DND-41 (cell line): ENCODE data around the gene DIPK1C.

Experiments
- ATAC-seq: fragments of 200-7000 bp; cut with Tn5 transposase; 3 replicates; pipeline ENCODE4 v1.9.1; 2021; ENCODE audit warnings: low read depth; ENCODE audit not compliant: insufficient read depth
- DNase-seq: peaks from one replicate; pipeline ENCODE4 v3.0.0-alpha.2; 2020
- H2AFZ ChIP-seq: 2 replicates; pipeline ENCODE4 v1.6.0; 2012; ENCODE audit warnings: low read depth, low read length
- H3K27ac ChIP-seq: 2 replicates; pipeline ENCODE4 v1.5.1; 2012; ENCODE audit warnings: low read length, inconsistent platforms
- H3K27me3 ChIP-seq: fragments of 200-600 bp; sonication (generic); 2 replicates; pipeline ENCODE4 v1.6.0; 2012; ENCODE audit warnings: low read length, mild to moderate bottlenecking, inconsistent platforms; ENCODE audit not compliant: insufficient read depth, poor library complexity
- H3K36me3 ChIP-seq: 2 replicates; pipeline ENCODE4 v1.5.1; 2012; ENCODE audit warnings: low read length, inconsistent platforms; ENCODE audit not compliant: insufficient read depth
- H3K4me1 ChIP-seq: 2 replicates; pipeline ENCODE4 v1.5.1; 2012; ENCODE audit warnings: mild to moderate bottlenecking, low read length; ENCODE audit not compliant: insufficient read depth
- H3K4me2 ChIP-seq: 2 replicates; pipeline ENCODE4 v1.6.0; 2012; ENCODE audit warnings: mild to moderate bottlenecking, moderate library complexity, low read length, inconsistent platforms; ENCODE audit not compliant: insufficient read depth
- H3K4me3 ChIP-seq, 2 experiments: fragments of 200-600 bp in 1 of 2; shearing (Covaris generic) in 1 of 2; 2 replicates each; pipeline ENCODE4 v1.5.1; 2012 to 2016; ENCODE audit warnings: inconsistent platforms in 2 of 2, low read length in 2 of 2, mild to moderate bottlenecking in 2 of 2, low read depth in 1 of 2, moderate library complexity in 1 of 2
- H3K79me2 ChIP-seq: 2 replicates; pipeline ENCODE4 v1.6.0; 2012; ENCODE audit warnings: low read length, inconsistent platforms; ENCODE audit not compliant: insufficient read depth
- H3K9ac ChIP-seq: 2 replicates; pipeline ENCODE4 v1.6.0; 2012; ENCODE audit warnings: low read depth, mild to moderate bottlenecking, inconsistent platforms, low read length, moderate library complexity
- H3K9me3 ChIP-seq: 2 replicates; pipeline ENCODE4 v1.5.1; 2012; ENCODE audit warnings: low read length, moderate library complexity, mild to moderate bottlenecking, inconsistent platforms; ENCODE audit not compliant: insufficient read depth, severe bottlenecking
- H4K20me1 ChIP-seq: 2 replicates; pipeline ENCODE4 v1.6.0; 2012; ENCODE audit warnings: low read length; ENCODE audit not compliant: insufficient read depth
- EZH2 ChIP-seq: IDR thresholded peaks from 3 replicates; pipeline ENCODE4 v1.6.1; 2012; ENCODE audit warnings: borderline replicate concordance, low read depth, mild to moderate bottlenecking, moderate library complexity, low read length, inconsistent platforms; ENCODE audit not compliant: severe bottlenecking
- TF ChIP-seq, protein P1 (sequence below): IDR thresholded peaks from 2 replicates; pipeline ENCODE4 v1.5.1; 2012; ENCODE audit warnings: borderline replicate concordance, low read length, moderate library complexity, mild to moderate bottlenecking; ENCODE audit not compliant: poor library complexity, severe bottlenecking; ENCODE audit errors: extremely low read depth

Gene DIPK1C

GRCh38 chr18:74422541-74422940 lies 34.6 kb downstream of the DIPK1C start:
- Histone ChIP-seq H3K27ac (no peak overlapping the region), H3K4me1 (no peaks in the 10 kb centered on the region), H3K4me3 (no peak overlapping the region), H4K20me1 (no peaks in the 10 kb centered on the region), H2AFZ (no peak overlapping the region), H3K27me3 (peaks cover 2% of the 10 kb centered on the region), H3K79me2 (no peaks in the 10 kb centered on the region), H3K9me3 (no peaks in the 10 kb centered on the region), H3K4me2 (no peak overlapping the region), H3K36me3 (no peaks in the 10 kb centered on the region), H3K9ac (no peak overlapping the region)
- TF ChIP-seq, protein P1, sequence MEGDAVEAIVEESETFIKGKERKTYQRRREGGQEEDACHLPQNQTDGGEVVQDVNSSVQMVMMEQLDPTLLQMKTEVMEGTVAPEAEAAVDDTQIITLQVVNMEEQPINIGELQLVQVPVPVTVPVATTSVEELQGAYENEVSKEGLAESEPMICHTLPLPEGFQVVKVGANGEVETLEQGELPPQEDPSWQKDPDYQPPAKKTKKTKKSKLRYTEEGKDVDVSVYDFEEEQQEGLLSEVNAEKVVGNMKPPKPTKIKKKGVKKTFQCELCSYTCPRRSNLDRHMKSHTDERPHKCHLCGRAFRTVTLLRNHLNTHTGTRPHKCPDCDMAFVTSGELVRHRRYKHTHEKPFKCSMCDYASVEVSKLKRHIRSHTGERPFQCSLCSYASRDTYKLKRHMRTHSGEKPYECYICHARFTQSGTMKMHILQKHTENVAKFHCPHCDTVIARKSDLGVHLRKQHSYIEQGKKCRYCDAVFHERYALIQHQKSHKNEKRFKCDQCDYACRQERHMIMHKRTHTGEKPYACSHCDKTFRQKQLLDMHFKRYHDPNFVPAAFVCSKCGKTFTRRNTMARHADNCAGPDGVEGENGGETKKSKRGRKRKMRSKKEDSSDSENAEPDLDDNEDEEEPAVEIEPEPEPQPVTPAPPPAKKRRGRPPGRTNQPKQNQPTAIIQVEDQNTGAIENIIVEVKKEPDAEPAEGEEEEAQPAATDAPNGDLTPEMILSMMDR, result no peak
- no peak for TF ChIP-seq EZH2
- DNase-seq (no peak), ATAC-seq (no peak)

DNA sequence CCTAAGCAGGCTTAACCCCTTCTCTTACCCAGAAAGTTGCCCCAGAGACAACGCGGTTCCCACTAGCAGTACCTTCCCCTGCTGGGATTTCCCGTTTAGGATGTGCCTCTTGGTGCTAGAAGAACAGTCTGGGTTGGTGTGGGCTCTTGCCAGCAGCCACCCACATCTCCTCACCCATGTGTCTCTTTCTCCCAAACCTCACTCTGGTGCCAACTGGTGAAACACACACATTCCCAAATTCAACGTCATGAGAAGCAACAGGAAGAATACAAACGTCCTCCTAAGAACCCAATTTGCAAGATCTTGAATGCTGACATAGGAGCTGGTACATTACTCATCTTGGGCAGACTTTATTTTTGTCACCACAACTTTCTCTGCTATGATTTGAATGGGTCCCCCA lies 36.2 kb downstream of the DIPK1C start:
- H3K27me3 ChIP-seq, result no peaks in the 10 kb centered on the region
- H3K9me3 ChIP-seq, result no peaks in the 10 kb centered on the region
- H2AFZ ChIP-seq, result no peak overlapping the region
- H3K4me1 ChIP-seq, result no peaks in the 10 kb centered on the region
- no peak overlapping the region for H3K4me3 ChIP-seq
- DNase-seq (no peak), ATAC-seq (no peak)
- TF ChIP-seq, protein P1, result no peak
- TF ChIP-seq EZH2, result no peak
- no peak overlapping the region for H3K9ac ChIP-seq
- no peaks in the 10 kb centered on the region for H3K79me2 ChIP-seq
- no peak overlapping the region for H3K27ac ChIP-seq
- no peak overlapping the region for H3K4me2 ChIP-seq
- H4K20me1 ChIP-seq, result no peaks in the 10 kb centered on the region
- no peaks in the 10 kb centered on the region for H3K36me3 ChIP-seq

DNA sequence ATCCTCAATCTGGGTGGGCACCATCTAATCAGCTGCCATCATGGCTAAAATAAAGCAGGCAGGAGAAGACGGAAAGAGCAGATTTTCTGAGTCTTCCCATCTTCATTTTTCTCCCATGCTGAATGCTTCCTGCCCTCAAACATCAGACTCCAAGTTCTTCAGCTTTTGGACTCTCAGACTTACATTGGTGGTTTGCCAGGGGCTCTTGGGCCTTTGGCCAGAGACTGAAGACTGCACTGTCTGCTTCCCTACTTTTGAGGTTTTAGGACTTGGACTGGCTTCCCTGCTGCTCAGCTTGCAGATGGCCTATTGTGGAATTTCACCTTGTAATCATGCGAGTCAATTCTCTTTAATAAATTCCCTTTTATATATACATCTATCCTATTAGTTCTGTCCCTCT lies 36.6 kb downstream of the DIPK1C start:
- no peaks in the 10 kb centered on the region for H4K20me1 ChIP-seq
- TF ChIP-seq, protein P1, result no peak
- no peak for TF ChIP-seq EZH2
- no peak for DNase-seq
- H3K79me2 ChIP-seq, result no peaks in the 10 kb centered on the region
- H3K27ac ChIP-seq, result no peak overlapping the region
- no peak overlapping the region for H3K9ac ChIP-seq
- no peak overlapping the region for H3K4me2 ChIP-seq
- no peaks in the 10 kb centered on the region for H3K27me3 ChIP-seq
- no peak overlapping the region for H2AFZ ChIP-seq
- H3K9me3 ChIP-seq, result no peaks in the 10 kb centered on the region
- no peaks in the 10 kb centered on the region for H3K36me3 ChIP-seq
- H3K4me3 ChIP-seq, result no peak overlapping the region
- H3K4me1 ChIP-seq, result no peaks in the 10 kb centered on the region
- no peak for ATAC-seq

GRCh38 chr18:74419761-74420160 lies 37.3 kb downstream of the DIPK1C start:
- DNase-seq (no peak), ATAC-seq (no peak)
- no peak overlapping the region for H3K9ac ChIP-seq
- H3K4me1 ChIP-seq, result no peaks in the 10 kb centered on the region
- H3K27ac ChIP-seq, result no peak overlapping the region
- H3K36me3 ChIP-seq, result no peaks in the 10 kb centered on the region
- no peak overlapping the region for H2AFZ ChIP-seq
- no peaks in the 10 kb centered on the region for H3K27me3 ChIP-seq
- H3K79me2 ChIP-seq, result no peaks in the 10 kb centered on the region
- no peak overlapping the region for H3K4me2 ChIP-seq
- H3K4me3 ChIP-seq, result no peak overlapping the region
- no peaks in the 10 kb centered on the region for H4K20me1 ChIP-seq
- TF ChIP-seq EZH2, result no peak
- TF ChIP-seq, protein P1, result no peak
- H3K9me3 ChIP-seq, result no peaks in the 10 kb centered on the region
